Measurements from ENCODE around the gene JAGN1.

Gene JAGN1

GRCh38 chr3:9903904-9904303 is 13.5 kb downstream of the JAGN1 start:
- TF ChIP-seq CTCF (IDR thresholded peaks at IDR 0.05; ENCODE audit: low read depth, low read length) = no peak
- no peak for DNase-seq (ENCODE audit: extremely low read depth, low read depth)

DNA sequence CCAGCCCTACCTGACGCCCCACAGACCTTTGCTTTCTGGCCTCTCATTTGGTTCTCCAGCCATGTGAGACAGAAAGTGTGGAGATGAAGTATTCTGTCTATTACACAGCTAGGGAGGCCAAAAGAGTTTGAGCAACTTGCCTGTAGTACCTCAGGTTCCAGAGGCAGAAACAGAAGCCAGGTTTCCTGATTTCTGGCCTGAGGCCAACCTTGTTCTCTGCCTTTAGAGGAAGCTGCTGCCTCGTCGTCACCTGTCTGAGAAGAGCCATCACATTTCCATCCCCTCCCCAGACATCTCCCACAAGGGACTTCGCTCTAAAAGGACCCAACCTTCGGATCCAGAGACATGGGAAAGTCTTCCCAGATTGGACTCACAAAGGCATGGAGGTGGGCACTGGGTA is 16.1 kb downstream of the JAGN1 start:
- no peak for DNase-seq (ENCODE audit: extremely low read depth, low read depth)
- no peak for TF ChIP-seq CTCF (IDR thresholded peaks at IDR 0.05; ENCODE audit: low read depth, low read length)

GRCh38 chr3:9908286-9908685 is 17.9 kb downstream of the JAGN1 start:
- no peak for TF ChIP-seq CTCF (IDR thresholded peaks at IDR 0.05; ENCODE audit: low read depth, low read length)
- no peak for DNase-seq (ENCODE audit: extremely low read depth, low read depth)

- DNase-seq (ENCODE audit: extremely low read depth, low read depth) = no peak
- TF ChIP-seq CTCF (IDR thresholded peaks at IDR 0.05; ENCODE audit: low read depth, low read length) = no peak
Observed at GRCh38 chr3:9909221-9910013, 19.0 kb downstream of the JAGN1 start.

DNA sequence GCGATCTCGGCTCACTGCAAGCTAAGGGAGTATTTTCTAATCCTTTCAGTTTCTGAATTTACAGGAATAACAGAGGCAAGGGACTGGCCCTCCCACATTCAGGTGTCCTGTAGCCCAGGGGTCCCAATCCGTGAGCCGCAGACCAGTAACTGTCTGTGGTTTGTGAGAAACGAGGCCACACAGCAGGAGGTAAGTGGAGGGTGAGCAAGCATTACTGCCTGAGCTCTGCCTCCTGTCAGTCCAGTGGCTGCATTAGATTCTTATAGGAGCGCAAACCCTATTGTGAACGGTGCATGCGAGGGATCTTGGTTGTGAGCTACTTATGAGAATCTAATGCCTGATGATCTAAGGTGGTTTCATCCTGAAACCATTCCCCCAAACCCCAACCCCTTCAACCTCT is 21.5 kb downstream of the JAGN1 start:
- TF ChIP-seq CTCF (IDR thresholded peaks at IDR 0.05; ENCODE audit: low read depth, low read length) = no peak
- no peak for DNase-seq (ENCODE audit: extremely low read depth, low read depth)

DNA sequence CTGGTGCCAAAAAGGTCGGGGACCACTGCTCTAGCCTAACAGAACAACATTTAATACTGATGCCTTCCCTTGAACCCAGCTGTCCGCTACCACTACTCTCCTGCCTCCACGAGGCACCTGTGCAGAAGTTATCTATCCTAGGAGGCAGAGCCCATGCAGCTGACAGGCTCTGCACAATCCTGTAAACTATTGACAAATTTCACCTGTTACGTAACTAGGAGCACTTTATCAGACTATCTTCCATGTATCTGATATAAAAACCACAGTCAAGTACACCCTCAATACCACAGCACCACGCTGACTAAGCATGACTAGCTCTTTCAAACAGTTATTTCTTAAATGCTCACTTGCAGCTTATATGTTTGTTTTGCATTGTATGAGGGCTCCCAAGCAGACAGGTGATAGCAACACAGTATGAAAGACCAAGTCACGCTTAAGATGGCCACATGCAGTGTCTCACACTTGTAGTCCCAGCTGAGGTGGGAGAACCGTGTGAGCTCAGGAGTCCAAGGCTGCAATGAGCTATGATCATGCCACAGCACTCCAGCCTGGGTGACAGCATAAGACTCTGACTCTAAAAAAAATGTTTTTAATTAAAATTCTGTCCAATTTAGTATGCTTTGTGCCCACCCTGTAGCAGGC is 22.0 kb downstream of the JAGN1 start:
- DNase-seq (ENCODE audit: extremely low read depth, low read depth) = no peak
- no peak for TF ChIP-seq CTCF (IDR thresholded peaks at IDR 0.05; ENCODE audit: low read depth, low read length)

DNA sequence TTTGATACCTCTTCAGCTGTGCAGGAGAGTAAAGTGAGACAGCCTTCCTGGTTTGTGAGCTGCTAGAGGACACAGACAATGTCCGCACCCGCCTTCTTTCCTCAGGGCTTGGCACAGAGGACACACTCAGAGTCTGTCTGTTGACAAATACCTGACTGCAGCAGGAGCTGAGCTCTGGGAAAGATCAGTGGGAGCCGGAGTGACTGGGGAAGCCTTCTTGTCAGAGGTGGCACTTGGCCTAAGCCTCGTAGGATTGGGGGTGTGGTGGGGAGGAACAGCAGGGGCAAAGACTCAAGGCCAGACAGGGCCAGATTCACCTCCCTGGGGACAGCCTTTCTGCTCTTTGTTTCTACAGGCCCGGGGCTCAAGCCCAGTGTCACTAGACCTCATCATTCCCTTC is 23.2 kb downstream of the JAGN1 start:
- no peak for DNase-seq (ENCODE audit: extremely low read depth, low read depth)

More for the DNA sequence above, 23.2 kb downstream of the JAGN1 start:
- TF ChIP-seq CTCF (IDR thresholded peaks at IDR 0.05; ENCODE audit: low read depth, low read length) = no peak
